ENCODE data around the gene HOXD12.

DNA sequence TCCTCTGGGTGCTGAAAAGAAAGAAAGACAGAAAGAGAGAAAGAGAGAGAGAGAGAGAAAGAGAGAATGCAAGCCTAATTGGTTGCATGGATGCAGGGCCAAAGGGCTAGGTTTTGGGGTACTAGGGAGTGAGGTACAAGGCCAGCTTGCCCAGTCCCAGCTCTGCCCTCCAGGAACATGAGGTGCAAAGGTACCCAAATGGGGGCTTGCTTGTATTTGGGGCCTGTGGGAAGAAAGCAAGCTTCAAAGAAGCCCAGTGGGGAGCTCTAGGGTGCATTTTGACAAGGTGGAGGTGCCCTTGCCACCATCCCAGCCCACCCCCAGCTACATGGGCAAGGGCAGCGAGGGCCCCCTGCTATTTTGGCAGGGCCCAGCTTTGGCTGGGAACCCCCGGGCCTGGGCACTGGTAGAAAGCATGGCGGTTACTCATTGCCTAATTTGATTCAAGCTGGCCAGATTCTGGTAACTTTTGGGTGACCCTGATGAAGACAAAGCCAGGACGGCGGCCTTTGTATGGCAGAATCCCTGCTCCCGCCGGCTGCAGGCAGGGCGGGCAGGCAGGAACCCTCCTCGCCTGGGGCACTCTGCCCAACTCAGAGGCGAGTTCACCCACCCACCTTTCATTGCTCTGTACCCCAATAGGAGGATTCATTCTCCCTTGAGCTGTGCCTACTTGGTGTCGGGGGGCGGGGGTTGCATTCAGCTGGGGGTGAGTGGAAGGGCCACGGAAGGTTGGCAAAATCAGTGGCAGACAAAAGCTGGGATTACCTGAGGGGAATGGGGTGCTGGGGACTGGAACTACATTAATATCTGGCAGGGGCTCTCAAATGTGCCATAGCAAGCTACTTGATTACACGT, 51.2 kb downstream of the HOXD12 start:
- no peak for TF ChIP-seq ZNF274 (IDR thresholded peaks at IDR 0.05; ENCODE audit: low read depth, low read length)
- TF ChIP-seq YY1 (IDR thresholded peaks at IDR 0.05; ENCODE audit: insufficient read depth, insufficient read length), result no peak

Measured in NT2/D1 (cell line).